Upper lobe of left lung (tissue), 6 donors: ENCODE measurements around the gene KIF21B. TPM values are rescaled to one million over a fixed set of nuclear protein-coding genes. Genes with fewer than 3 reads are reported as not detected.
A peak's percentile ranks its signal among the peaks of the same experiment; 100 is the strongest.

ENCODE experiments used
- ATAC-seq, 2 donors: fragments of 200-7000 bp; cut with Tn5 transposase; one replicate each; pipeline ENCODE4 v1.9.1; 2022; ENCODE audit warnings: mild to moderate bottlenecking in 2 of 2, moderate library complexity in 2 of 2; ENCODE audit not compliant: low FRiP score in 2 of 2
- DNase-seq, 2 donors: peaks; one replicate each; pipeline ENCODE4 v3.0.0-alpha.2; 2019 to 2020
- H3K27ac ChIP-seq, 4 donors: fragments of 200-600 bp; sonication (generic); one replicate each; pipeline ENCODE4 v1.5.1; 2016 to 2019
- H3K27me3 ChIP-seq, 4 donors: fragments of 200-600 bp; sonication (generic); one replicate each; pipeline ENCODE4 v1.5.1; 2017 to 2019
- H3K36me3 ChIP-seq, 4 donors: fragments of 200-600 bp; sonication (generic); one replicate each; pipeline ENCODE4 v1.5.1; 2016 to 2019
- H3K4me1 ChIP-seq, 4 donors: fragments of 200-600 bp; sonication (generic); one replicate each; pipeline ENCODE4 v1.5.1; 2018 to 2019
- H3K4me3 ChIP-seq, 4 donors: fragments of 200-600 bp; sonication (generic); one replicate each; pipeline ENCODE4 v1.5.1; 2017 to 2019; ENCODE audit warnings: mild to moderate bottlenecking in 2 of 4, moderate library complexity in 1 of 4
- H3K9me3 ChIP-seq, 4 donors: fragments of 200-600 bp; sonication (generic); one replicate each; pipeline ENCODE4 v1.5.1; 2018 to 2019
- CTCF ChIP-seq, 6 experiments: fragments of 450-650 bp in 4 of 6; fragments of 200-600 bp in 2 of 6; sonication (generic) in 2 of 6; IDR thresholded peaks; one replicate each; pipeline ENCODE4 v1.5.1; 2016 to 2019; ENCODE audit warnings: antibody characterized with exemption in 6 of 6
- EP300 ChIP-seq, 4 donors: sonication (generic); formaldehyde crosslinking; IDR thresholded peaks; one replicate each; pipeline ENCODE4 v1.5.1; 2017; ENCODE audit warnings: antibody characterized with exemption in 4 of 4, control low read depth in 2 of 4
- POLR2A ChIP-seq, 4 donors: fragments of 450-650 bp; IDR thresholded peaks; one replicate each; pipeline ENCODE4 v1.5.1; 2016 to 2017; ENCODE audit warnings: antibody characterized with exemption in 4 of 4, mild to moderate bottlenecking in 2 of 4
- POLR2AphosphoS5 ChIP-seq, 2 donors: sonication (generic); formaldehyde crosslinking; IDR thresholded peaks; one replicate each; pipeline ENCODE4 v1.5.1; 2017; ENCODE audit warnings: antibody characterized with exemption in 2 of 2
- WGBS, 2 donors: methylation state at CpG; one replicate each; pipeline ENCODE4 v1.1.5; 2017 to 2018; 5-methylcytosine and 5-hydroxymethylcytosine counted together
- total RNA-seq, 6 donors: library from RNA; depleted of rRNA in 4 of 6; stranded (reverse); fragments of >200 nt in 4 of 6; gene quantifications; one replicate each; pipeline versions ENCODE4 v1.1.0 to v1.2.1, GENCODE V29; 2016 to 2021
- donor health status: DM: no; HTN: no; CAD: no; lungs with moderate emphysema.
- donor health status: DM: no; HTN: yes; CAD: no; lungs with severe emphysema.

Gene KIF21B
- total RNA-seq, 6 donors from 2014 or later = 3.6 to 18.9 (median 6.1) TPM

- H3K36me3 ChIP-seq = peaks cover 0 to 12% (median 4%) of the 10 kb centered on the region in 4 donors
- WGBS, 2 donors = 90 to 91% methylated on average over 13 to 17 of the region's 17 CpGs
- H3K27me3 ChIP-seq = no peaks in the 10 kb centered on the region
- DNase-seq (no peak), ATAC-seq (no peak)
- H3K9me3 ChIP-seq = no peaks in the 10 kb centered on the region
- TF ChIP-seq CTCF (IDR thresholded peaks at IDR 0.05) (no peak), POLR2A (IDR thresholded peaks at IDR 0.05) (no peak)
- H3K27ac ChIP-seq = no peak overlapping the region
- H3K4me3 ChIP-seq = no peak overlapping the region
- H3K4me1 ChIP-seq = peaks cover 4 to 8% (median 5%) of the 10 kb centered on the region in 4 donors
Observed at GRCh38 chr1:200972985-200973742, 50.4 kb downstream of the KIF21B start.

- DNase-seq (peak; percentile 34 to 78), ATAC-seq (peak in 1 of 2 donors; percentile 62)
- H3K36me3 ChIP-seq = peaks cover 0 to 8% (median 4%) of the 10 kb centered on the region in 4 donors
- H3K27me3 ChIP-seq = no peaks in the 10 kb centered on the region
- H3K4me3 ChIP-seq = no peak overlapping the region
- H3K4me1 ChIP-seq = peaks cover 4 to 8% (median 5%) of the 10 kb centered on the region in 4 donors
- no peak overlapping the region for H3K27ac ChIP-seq
- 55 to 61% methylated on average over 32 to 34 of the region's 34 CpGs for WGBS, 2 donors
- H3K9me3 ChIP-seq = no peaks in the 10 kb centered on the region
- TF ChIP-seq EP300 (IDR thresholded peaks at IDR 0.05) (no peak), CTCF (IDR thresholded peaks at IDR 0.05) (peak; percentile 49 to 95 (median 70)), POLR2AphosphoS5 (IDR thresholded peaks at IDR 0.05) (no peak), POLR2A (IDR thresholded peaks at IDR 0.05) (no peak)
Observed at GRCh38 chr1:200971955-200972711, 51.4 kb downstream of the KIF21B start.

GRCh38 chr1:200971428-200971903 is 52.0 kb downstream of the KIF21B start:
- Histone ChIP-seq H3K9me3 (no peaks in the 10 kb centered on the region), H3K4me3 (no peak overlapping the region), H3K27ac (no peak overlapping the region), H3K36me3 (peaks cover 0 to 8% (median 2%) of the 10 kb centered on the region in 4 donors), H3K4me1 (peaks cover 4 to 8% (median 5%) of the 10 kb centered on the region in 4 donors), H3K27me3 (no peaks in the 10 kb centered on the region)
- TF ChIP-seq POLR2A (IDR thresholded peaks at IDR 0.05) = no peak
- TF ChIP-seq POLR2AphosphoS5 (IDR thresholded peaks at IDR 0.05) = no peak
- TF ChIP-seq EP300 (IDR thresholded peaks at IDR 0.05) = no peak
- no peak for TF ChIP-seq CTCF (IDR thresholded peaks at IDR 0.05)
- ATAC-seq (no peak), DNase-seq (no peak)
- 81 to 87% methylated on average over 9 to 14 of the region's 14 CpGs for WGBS, 2 donors

GRCh38 chr1:200970771-200971427 is 52.6 kb downstream of the KIF21B start:
- Histone ChIP-seq H3K4me3 (no peak overlapping the region), H3K27ac (no peak overlapping the region), H3K27me3 (no peaks in the 10 kb centered on the region), H3K36me3 (peaks cover 0 to 8% (median 2%) of the 10 kb centered on the region in 4 donors), H3K9me3 (no peaks in the 10 kb centered on the region), H3K4me1 (peaks cover 4 to 8% (median 5%) of the 10 kb centered on the region in 4 donors)
- DNase-seq (no peak), ATAC-seq (no peak)
- TF ChIP-seq POLR2A (IDR thresholded peaks at IDR 0.05) = no peak
- no peak for TF ChIP-seq CTCF (IDR thresholded peaks at IDR 0.05)
- TF ChIP-seq EP300 (IDR thresholded peaks at IDR 0.05) = no peak
- no peak for TF ChIP-seq POLR2AphosphoS5 (IDR thresholded peaks at IDR 0.05)
- WGBS, 2 donors = 89 to 91% methylated on average over 11 to 14 of the region's 14 CpGs
